Measurements from ENCODE around the gene IGFBP1. TPM values are rescaled to one million over a fixed set of nuclear protein-coding genes. Genes with fewer than 3 reads are reported as not detected.
"Not testable (repeated sequence)": the region's sequence is repeated elsewhere in the genome, so short reads cannot be mapped to it uniquely, and the experiment has no call there.

The IGFBP1 gene
- total RNA-seq, 2 donors from 2014 or later, result not detected

GRCh38 chr7:45930967-45931366 lies 42.7 kb downstream of the IGFBP1 start:
- Histone ChIP-seq H3K4me1 (replicated peaks) (no peaks in the 10 kb centered on the region), H3K27ac (no peak overlapping the region), H3K36me3 (no peaks in the 10 kb centered on the region), H3K27me3 (replicated peaks; ENCODE audit: insufficient read depth) (peaks cover 2% of the 10 kb centered on the region), H3K4me3 (no peak overlapping the region), H3K9me3 (no peaks in the 10 kb centered on the region)
- TF ChIP-seq POLR2A (IDR thresholded peaks at IDR 0.05) (no peak), CTCF (IDR thresholded peaks at IDR 0.05) (no peak), POLR2AphosphoS5 (IDR thresholded peaks at IDR 0.05) (no peak)
- intact Hi-C loops (cut with DNase I), result no loop called here
- no peak for DNase-seq (ENCODE audit: low spot score)

GRCh38 chr7:45937301-45937700 lies 49.0 kb downstream of the IGFBP1 start:
- H3K27ac ChIP-seq, result no peak overlapping the region
- H3K4me3 ChIP-seq, result no peak overlapping the region
- H3K9me3 ChIP-seq, result no peaks in the 10 kb centered on the region
- no peaks in the 10 kb centered on the region for H3K36me3 ChIP-seq
- TF ChIP-seq CTCF (IDR thresholded peaks at IDR 0.05) (no peak), POLR2AphosphoS5 (IDR thresholded peaks at IDR 0.05) (no peak), POLR2A (IDR thresholded peaks at IDR 0.05) (no peak)
- intact Hi-C loops (cut with DNase I), result no loop called here
- 49% methylated on average over 6 of the region's 6 CpGs for WGBS
- H3K4me1 ChIP-seq (replicated peaks), result no peaks in the 10 kb centered on the region
- DNase-seq (ENCODE audit: low spot score), result no peak
- no peaks in the 10 kb centered on the region for H3K27me3 ChIP-seq (replicated peaks; ENCODE audit: insufficient read depth)

DNA sequence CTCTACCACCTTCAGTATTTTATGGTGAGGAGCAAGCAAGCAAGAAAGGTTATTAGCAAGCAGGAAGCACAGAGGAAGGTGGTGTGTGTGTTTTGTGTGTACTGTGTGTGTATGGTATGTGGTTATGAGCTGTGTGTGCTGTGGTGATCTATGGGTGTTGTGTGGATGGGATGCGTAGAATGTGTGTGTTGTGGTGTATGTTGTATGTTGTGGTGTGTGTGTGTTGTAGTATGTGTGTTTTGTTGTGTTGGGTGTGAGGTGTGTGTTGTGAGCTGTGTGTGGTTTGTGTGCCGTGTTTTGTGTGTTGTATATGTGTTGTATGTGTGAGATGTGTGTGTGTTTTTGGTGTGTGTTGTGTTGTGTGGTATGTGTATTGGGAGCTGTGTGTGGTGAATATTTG lies 49.6 kb downstream of the IGFBP1 start:
- no peaks in the 10 kb centered on the region for H3K36me3 ChIP-seq
- no peaks in the 10 kb centered on the region for H3K9me3 ChIP-seq
- intact Hi-C loops (cut with DNase I), result no loop called here
- H3K27me3 ChIP-seq (replicated peaks; ENCODE audit: insufficient read depth), result no peaks in the 10 kb centered on the region
- no peak for DNase-seq (ENCODE audit: low spot score)
- no peak for TF ChIP-seq POLR2AphosphoS5 (IDR thresholded peaks at IDR 0.05)
- H3K4me3 ChIP-seq, result no peak overlapping the region
- no peaks in the 10 kb centered on the region for H3K4me1 ChIP-seq (replicated peaks)
- H3K27ac ChIP-seq, result no peak overlapping the region
- WGBS, result 93% methylated on average over 2 of the region's 2 CpGs

DNA sequence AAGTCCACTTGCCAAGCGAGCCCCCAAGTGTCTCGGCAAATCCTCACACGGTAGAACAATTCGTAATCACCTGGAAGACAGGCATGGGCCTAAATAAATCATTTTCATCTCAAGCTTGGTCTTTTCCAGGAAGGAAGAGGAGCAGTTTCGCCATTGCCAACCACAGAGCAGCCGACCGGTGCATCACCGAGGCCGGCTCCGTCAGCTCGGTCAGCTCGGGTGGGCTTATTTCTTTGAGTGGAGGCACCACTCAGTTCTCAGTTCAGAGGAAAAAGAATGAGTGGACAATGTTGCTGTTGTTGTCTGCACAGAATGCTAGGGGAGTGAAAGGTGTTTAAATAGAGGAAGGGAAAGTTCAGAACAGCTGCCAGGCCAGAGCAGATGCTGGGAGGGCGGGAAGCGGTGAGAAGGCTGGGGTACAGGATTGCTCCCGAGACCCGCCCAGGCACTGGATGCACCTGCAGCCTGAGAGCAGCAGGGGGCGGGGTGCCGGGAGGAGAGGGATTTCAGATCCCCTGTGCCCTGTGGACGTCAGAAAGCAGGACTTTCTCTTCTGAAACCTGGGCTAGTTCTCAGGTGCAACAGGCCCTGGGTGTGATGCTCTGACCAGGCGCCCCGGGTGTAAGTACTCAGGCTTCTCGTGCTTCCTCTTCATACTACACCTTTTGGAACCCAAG lies 50.5 kb downstream of the IGFBP1 start:
- Histone ChIP-seq H3K27me3 (replicated peaks; ENCODE audit: insufficient read depth) (no peaks in the 10 kb centered on the region), H3K4me1 (replicated peaks) (no peaks in the 10 kb centered on the region), H3K9me3 (no peaks in the 10 kb centered on the region), H3K27ac (no peak overlapping the region), H3K36me3 (no peaks in the 10 kb centered on the region), H3K4me3 (no peak overlapping the region)
- DNase-seq (ENCODE audit: low spot score), result no peak
- 81% methylated on average over 22 of the region's 22 CpGs for WGBS
- intact Hi-C loops (cut with DNase I), result no loop called here
- no peak for TF ChIP-seq POLR2AphosphoS5 (IDR thresholded peaks at IDR 0.05)
- TF ChIP-seq CTCF (IDR thresholded peaks at IDR 0.05), result no peak
- TF ChIP-seq POLR2A (IDR thresholded peaks at IDR 0.05), result no peak

- Histone ChIP-seq H3K27ac (no peak overlapping the region), H3K36me3 (no peaks in the 10 kb centered on the region), H3K4me3 (no peak overlapping the region), H3K4me1 (replicated peaks) (no peaks in the 10 kb centered on the region), H3K9me3 (no peaks in the 10 kb centered on the region), H3K27me3 (replicated peaks; ENCODE audit: insufficient read depth) (no peaks in the 10 kb centered on the region)
- DNase-seq (ENCODE audit: low spot score), result no peak
- TF ChIP-seq POLR2AphosphoS5 (IDR thresholded peaks at IDR 0.05) (no peak), CTCF (IDR thresholded peaks at IDR 0.05) (no peak), POLR2A (IDR thresholded peaks at IDR 0.05) (no peak)
- intact Hi-C loops (cut with DNase I), result no loop called here
- whole genome bisulfite sequencing, result 92% methylated on average over 11 of the region's 11 CpGs
Measured at GRCh38 chr7:45939574-45939973, 51.3 kb downstream of the IGFBP1 start.

GRCh38 chr7:45940237-45940781 lies 52.0 kb downstream of the IGFBP1 start:
- H3K27me3 ChIP-seq (replicated peaks; ENCODE audit: insufficient read depth); H3K27ac ChIP-seq; H3K36me3 ChIP-seq; H3K4me1 ChIP-seq (replicated peaks); intact Hi-C loops (cut with DNase I); H3K9me3 ChIP-seq; DNase-seq (ENCODE audit: low spot score); H3K4me3 ChIP-seq: not testable (repeated sequence)
- 84% methylated on average over 14 of the region's 14 CpGs for WGBS

Data from prostate gland (tissue), 2 donors.